ENCODE measurements around the gene DACT2. TPM values are rescaled to one million over a fixed set of nuclear protein-coding genes. Genes with fewer than 3 reads are reported as not detected.

Gene DACT2
- total RNA-seq, 1 experiment from 2014 or later: 21.1 TPM

DNA sequence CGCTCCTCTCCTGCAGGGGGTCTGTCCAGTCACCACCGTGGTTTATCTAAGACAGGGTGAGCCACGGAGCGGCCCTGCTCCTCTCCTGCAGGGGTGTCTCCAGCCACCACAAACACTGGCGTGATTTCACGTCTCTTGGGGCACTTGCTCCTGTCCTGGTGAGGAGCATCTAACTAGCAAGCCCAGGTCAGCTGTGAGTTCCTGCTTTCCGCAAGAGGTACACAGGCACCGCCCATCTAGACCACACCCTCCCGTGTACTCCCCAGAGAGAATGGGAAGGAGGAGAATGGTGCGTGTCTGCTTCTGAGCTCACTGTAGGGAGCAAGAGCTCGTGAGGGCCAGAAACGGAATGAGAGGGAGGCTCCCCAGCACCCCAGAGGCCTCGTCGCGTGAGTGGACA is 40.7 kb downstream of the DACT2 start:
- H3K27me3 ChIP-seq (replicated peaks; ENCODE audit: control insufficient read depth, insufficient read depth, low read length): no peaks in the 10 kb centered on the region
- no peaks in the 10 kb centered on the region for H3K36me3 Mint-ChIP-seq (ENCODE audit: insufficient read depth, unreplicated experiment)
- ChIA-PET POLR2A (no interaction called here), CTCF (no interaction called here)
- no TSS peak for BruUV-seq (replicated peaks)
- peaks cover 33% of the 10 kb centered on the region for H3K4me1 Mint-ChIP-seq (ENCODE audit: low read depth, unreplicated experiment)
- H3K9me3 Mint-ChIP-seq (ENCODE audit: unreplicated experiment): peaks cover 8% of the 10 kb centered on the region
- H3K27ac Mint-ChIP-seq (ENCODE audit: unreplicated experiment): no peak overlapping the region
- H3K4me1 ChIP-seq: peaks cover 19% of the 10 kb centered on the region
- no peak overlapping the region for H3K4me3 Mint-ChIP-seq (ENCODE audit: unreplicated experiment)
- no peak for DNase-seq
- no peaks in the 10 kb centered on the region for H3K36me3 ChIP-seq (ENCODE audit: control insufficient read depth, insufficient read depth, low read length)
- TF ChIP-seq, protein P1, sequence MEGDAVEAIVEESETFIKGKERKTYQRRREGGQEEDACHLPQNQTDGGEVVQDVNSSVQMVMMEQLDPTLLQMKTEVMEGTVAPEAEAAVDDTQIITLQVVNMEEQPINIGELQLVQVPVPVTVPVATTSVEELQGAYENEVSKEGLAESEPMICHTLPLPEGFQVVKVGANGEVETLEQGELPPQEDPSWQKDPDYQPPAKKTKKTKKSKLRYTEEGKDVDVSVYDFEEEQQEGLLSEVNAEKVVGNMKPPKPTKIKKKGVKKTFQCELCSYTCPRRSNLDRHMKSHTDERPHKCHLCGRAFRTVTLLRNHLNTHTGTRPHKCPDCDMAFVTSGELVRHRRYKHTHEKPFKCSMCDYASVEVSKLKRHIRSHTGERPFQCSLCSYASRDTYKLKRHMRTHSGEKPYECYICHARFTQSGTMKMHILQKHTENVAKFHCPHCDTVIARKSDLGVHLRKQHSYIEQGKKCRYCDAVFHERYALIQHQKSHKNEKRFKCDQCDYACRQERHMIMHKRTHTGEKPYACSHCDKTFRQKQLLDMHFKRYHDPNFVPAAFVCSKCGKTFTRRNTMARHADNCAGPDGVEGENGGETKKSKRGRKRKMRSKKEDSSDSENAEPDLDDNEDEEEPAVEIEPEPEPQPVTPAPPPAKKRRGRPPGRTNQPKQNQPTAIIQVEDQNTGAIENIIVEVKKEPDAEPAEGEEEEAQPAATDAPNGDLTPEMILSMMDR (IDR thresholded peaks at IDR 0.05; ENCODE audit: insufficient read depth in 1 of 2, low read depth in 1 of 2, low read length in 1 of 2, severe bottlenecking in 1 of 2, unreplicated experiment in 1 of 2): no peak
- no peaks in the 10 kb centered on the region for H3K27me3 Mint-ChIP-seq (ENCODE audit: insufficient read depth, unreplicated experiment)
- H3K9me3 ChIP-seq: no peaks in the 10 kb centered on the region
- intact Hi-C loops (cut with micrococcal nuclease; ENCODE audit: unreplicated experiment): no loop called here
- no peak overlapping the region for H3K4me3 ChIP-seq (ENCODE audit: low read depth, low read length)

DNA sequence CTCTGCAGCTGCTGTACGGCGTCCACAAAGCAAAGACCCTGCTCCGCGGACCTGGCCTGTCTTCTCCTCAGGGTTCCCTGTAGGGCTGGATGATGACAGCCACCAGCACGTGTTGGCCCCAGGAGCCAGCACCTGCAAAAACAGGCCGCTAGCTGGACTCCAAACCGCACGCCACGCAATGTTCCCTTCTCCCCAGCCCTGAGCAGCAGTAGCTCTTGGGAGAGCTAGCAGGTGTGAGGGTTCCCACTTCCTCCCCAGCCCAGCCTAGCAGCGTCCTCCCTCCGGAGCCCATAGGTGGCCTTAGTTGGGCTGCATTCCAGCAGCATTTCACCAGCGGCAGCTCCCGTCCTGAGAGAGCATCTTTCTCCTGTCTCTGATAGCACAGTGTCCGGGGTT is 42.3 kb downstream of the DACT2 start:
- Histone ChIP-seq H3K27me3 (replicated peaks; ENCODE audit: control insufficient read depth, insufficient read depth, low read length) (no peaks in the 10 kb centered on the region), H3K36me3 (ENCODE audit: control insufficient read depth, insufficient read depth, low read length) (no peaks in the 10 kb centered on the region), H3K4me1 (peaks cover 35% of the 10 kb centered on the region), H3K9me3 (no peaks in the 10 kb centered on the region), H3K4me3 (ENCODE audit: low read depth, low read length) (no peak overlapping the region)
- Mint-ChIP-seq H3K27ac (ENCODE audit: unreplicated experiment) (no peak overlapping the region), H3K4me1 (ENCODE audit: low read depth, unreplicated experiment) (peaks cover 37% of the 10 kb centered on the region), H3K36me3 (ENCODE audit: insufficient read depth, unreplicated experiment) (no peaks in the 10 kb centered on the region), H3K4me3 (ENCODE audit: unreplicated experiment) (no peak overlapping the region), H3K9me3 (ENCODE audit: unreplicated experiment) (peaks cover 8% of the 10 kb centered on the region), H3K27me3 (ENCODE audit: insufficient read depth, unreplicated experiment) (no peaks in the 10 kb centered on the region)
- no TSS peak for BruUV-seq (replicated peaks)
- ChIA-PET CTCF (no interaction called here), POLR2A (no interaction called here)
- DNase-seq: no peak
- TF ChIP-seq, protein P1 (IDR thresholded peaks at IDR 0.05; ENCODE audit: insufficient read depth in 1 of 2, low read depth in 1 of 2, low read length in 1 of 2, severe bottlenecking in 1 of 2, unreplicated experiment in 1 of 2): no peak
- intact Hi-C loops (cut with micrococcal nuclease; ENCODE audit: unreplicated experiment): no loop called here

DNA sequence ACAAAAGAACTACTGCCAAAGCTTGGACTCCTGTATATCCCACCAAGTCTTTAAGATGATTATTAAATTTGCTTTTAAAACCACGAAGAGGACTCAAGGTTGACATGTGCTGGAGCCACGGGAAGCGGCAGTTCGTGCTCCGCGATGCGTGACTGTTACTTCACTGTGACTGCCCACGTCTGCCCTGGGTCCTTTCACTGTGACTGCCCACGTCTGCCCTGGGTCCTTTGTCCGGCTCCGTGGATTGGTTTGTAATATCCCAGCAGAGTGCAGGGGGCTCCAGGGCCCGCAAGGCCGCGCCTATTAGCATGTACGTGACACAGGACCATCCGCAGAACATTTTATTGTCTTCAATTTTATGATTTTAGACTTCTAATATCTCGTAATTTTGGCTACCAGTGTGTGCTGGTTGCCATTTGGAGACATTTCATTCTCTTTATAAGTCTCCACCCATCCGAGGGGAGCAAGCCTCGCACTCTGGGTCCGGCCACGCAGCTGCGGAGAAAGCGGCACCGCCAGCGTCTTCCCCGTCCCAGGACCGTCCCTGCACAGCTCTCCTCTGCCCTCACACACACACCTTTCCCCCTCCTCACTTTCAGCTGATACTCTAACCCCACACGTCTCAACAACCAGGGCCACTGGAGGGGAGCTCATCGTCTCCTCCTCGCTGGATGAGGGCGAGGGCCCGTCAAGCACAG is 42.9 kb downstream of the DACT2 start:
- CTCF ChIA-PET: no interaction called here
- no peak overlapping the region for H3K4me3 ChIP-seq (ENCODE audit: low read depth, low read length)
- POLR2A ChIA-PET: no interaction called here
- Mint-ChIP-seq H3K36me3 (ENCODE audit: insufficient read depth, unreplicated experiment) (no peaks in the 10 kb centered on the region), H3K27ac (ENCODE audit: unreplicated experiment) (peak overlapping the region; percentile 68), H3K27me3 (ENCODE audit: insufficient read depth, unreplicated experiment) (no peaks in the 10 kb centered on the region), H3K9me3 (ENCODE audit: unreplicated experiment) (peaks cover 8% of the 10 kb centered on the region), H3K4me1 (ENCODE audit: low read depth, unreplicated experiment) (peaks cover 41% of the 10 kb centered on the region), H3K4me3 (ENCODE audit: unreplicated experiment) (no peak overlapping the region)
- H3K4me1 ChIP-seq: peaks cover 40% of the 10 kb centered on the region
- intact Hi-C loops (cut with micrococcal nuclease; ENCODE audit: unreplicated experiment): no loop called here
- TF ChIP-seq, protein P1 (IDR thresholded peaks at IDR 0.05; ENCODE audit: insufficient read depth in 1 of 2, low read depth in 1 of 2, low read length in 1 of 2, severe bottlenecking in 1 of 2, unreplicated experiment in 1 of 2): no peak
- no peak for DNase-seq
- H3K27me3 ChIP-seq (replicated peaks; ENCODE audit: control insufficient read depth, insufficient read depth, low read length): no peaks in the 10 kb centered on the region
- H3K36me3 ChIP-seq (ENCODE audit: control insufficient read depth, insufficient read depth, low read length): no peaks in the 10 kb centered on the region
- H3K9me3 ChIP-seq: no peaks in the 10 kb centered on the region
- no TSS peak for BruUV-seq (replicated peaks)

Measured in Caco-2 (cell line).